DMS53 treated with DMSO at 0.1 percent for 48 hours (cell line): ENCODE results near the gene ANP32E.
A peak's percentile ranks its signal among the peaks of the same experiment; 100 is the strongest.
"Not testable (repeated sequence)": the region's sequence is repeated elsewhere in the genome, so short reads cannot be mapped to it uniquely, and the experiment has no call there.

Experiments used
- DNase-seq: peaks from one replicate; lab custom pipeline; 2025; ENCODE audit not compliant: unreplicated experiment; lab: John Stamatoyannopoulos, UW

ANP32E gene

GRCh38 chr1:150257624-150258585, 22.0 kb upstream of the ANP32E start, which contains the start of gene CA14:
TSS of gene CA14 (plus strand) at chr1:150257774. CDS start at chr1:150258129, 355 bp downstream.
- DNase-seq: no peak

GRCh38 chr1:150256554-150257341, 20.8 kb upstream of the ANP32E start:
- DNase-seq: no peak

- no peak for DNase-seq
Observed at GRCh38 chr1:150256198-150256553, 20.3 kb upstream of the ANP32E start.

GRCh38 chr1:150249936-150250335, 14.0 kb upstream of the ANP32E start:
- DNase-seq: no peak

- no peak for DNase-seq
Observed at GRCh38 chr1:150243003-150243402, 7.1 kb upstream of the ANP32E start.

- no peak for DNase-seq
Observed at GRCh38 chr1:150237746-150238145, 1.8 kb upstream of the ANP32E start.

- not testable (repeated sequence) for DNase-seq
Observed at GRCh38 chr1:150237176-150237575, 1.3 kb upstream of the ANP32E start.

GRCh38 chr1:150236614-150237100, 745 bp upstream of the ANP32E start:
- no peak for DNase-seq

GRCh38 chr1:150235294-150235851, 539 bp downstream of the ANP32E start:
- DNase-seq: no peak

- peak; percentile 40 for DNase-seq
Observed at GRCh38 chr1:150234566-150235293, 1.2 kb downstream of the ANP32E start.

GRCh38 chr1:150234309-150234565, 1.7 kb downstream of the ANP32E start:
- DNase-seq: no peak

GRCh38 chr1:150233359-150234308, 2.3 kb downstream of the ANP32E start:
- DNase-seq: peak; percentile 64

- DNase-seq: not testable (repeated sequence)
Observed at GRCh38 chr1:150232921-150233320, 3.0 kb downstream of the ANP32E start.

- not testable (repeated sequence) for DNase-seq
Observed at GRCh38 chr1:150228246-150228645, 7.7 kb downstream of the ANP32E start.

GRCh38 chr1:150227228-150227627, 8.7 kb downstream of the ANP32E start:
- no peak for DNase-seq

GRCh38 chr1:150226486-150226885, 9.4 kb downstream of the ANP32E start:
- DNase-seq: no peak

GRCh38 chr1:150225546-150225945, 10.4 kb downstream of the ANP32E start:
- no peak for DNase-seq

GRCh38 chr1:150224983-150225382, 10.9 kb downstream of the ANP32E start:
- DNase-seq: no peak

GRCh38 chr1:150221552-150221951, 14.4 kb downstream of the ANP32E start:
- DNase-seq: no peak

GRCh38 chr1:150215855-150216254, 20.1 kb downstream of the ANP32E start:
- not testable (repeated sequence) for DNase-seq
